Omental fat pad (tissue), 4 donors: ENCODE results near the gene MUC22. TPM values are rescaled to one million over a fixed set of nuclear protein-coding genes. Genes with fewer than 3 reads are reported as not detected.

Experiments
- ATAC-seq: fragments of 150-250 bp; one replicate; pipeline ENCODE4 v1.9.1; 2016; ENCODE audit warnings: mild to moderate bottlenecking, moderate library complexity; ENCODE audit not compliant: low FRiP score
- DNase-seq: peaks from one replicate; pipeline ENCODE4 v3.0.0-alpha.2; 2019; ENCODE audit warnings: low spot score
- CTCF ChIP-seq, 3 donors: fragments of 450-650 bp; IDR thresholded peaks; one replicate each; pipeline ENCODE4 v1.5.1; 2016 to 2017; ENCODE audit warnings: antibody characterized with exemption in 3 of 3, mild to moderate bottlenecking in 3 of 3, moderate library complexity in 2 of 3
- small RNA-seq: library from RNA; depleted of rRNA; stranded (forward); fragments of <200 nt; gene quantifications from one replicate; pipeline ENCODE3, GENCODE V24; 2016
- total RNA-seq, 4 donors: library from RNA; depleted of rRNA; stranded (reverse); fragments of >200 nt; gene quantifications; one replicate each; pipeline ENCODE4 v1.1.0, GENCODE V29; 2016

MUC22 gene
- total RNA-seq, 4 donors from 2014 or later, result not detected

GRCh38 chr6:31083742-31084354, 73.6 kb downstream of the MUC22 start:
- ATAC-seq (no peak), DNase-seq (no peak)
- no peak for TF ChIP-seq CTCF (IDR thresholded peaks at IDR 0.05)

Small RNA genes within 50 kb of the gene (small RNA-seq; reads per million reads assigned to genes)
- gene RNU6-1133P, result not detected

Other genes with a start within 250 kb of the MUC22 start
- 10 to 100 TPM in 3 of 4 donors, 1 to 10 TPM in 1; 9.9 to 77.3 (median 48.7) TPM for gene DDR1, start 126.0 kb upstream of the MUC22 start, total RNA-seq
- gene GTF2H4, start 102.3 kb upstream of the MUC22 start, total RNA-seq, result 10 to 100 TPM; 10.3 to 22.2 (median 14.7) TPM
- 10 to 100 TPM; 14.0 to 18.8 (median 16.6) TPM for gene VARS2, start 96.2 kb upstream of the MUC22 start, total RNA-seq
- gene SFTA2, start 78.3 kb upstream of the MUC22 start, total RNA-seq, result not detected
- under 1 TPM in 1 of 4 donors, not detected in 3; 0.19 TPM for gene MUCL3, start 69.5 kb upstream of the MUC22 start, total RNA-seq
- not detected for gene MUC21, start 26.8 kb upstream of the MUC22 start, total RNA-seq
- not detected for gene C6orf15, start 102.1 kb downstream of the MUC22 start, total RNA-seq
- gene PSORS1C1, start 104.3 kb downstream of the MUC22 start, total RNA-seq, result 1 to 10 TPM in 3 of 4 donors, under 1 TPM in 1; 0.60 to 1.3 (median 1.3) TPM
- gene CDSN, start 110.0 kb downstream of the MUC22 start, total RNA-seq, result not detected
- gene PSORS1C2, start 128.6 kb downstream of the MUC22 start, total RNA-seq, result not detected
- 10 to 100 TPM in 1 of 4 donors, 1 to 10 TPM in 3; 4.6 to 21.1 (median 5.0) TPM for gene CCHCR1, start 147.3 kb downstream of the MUC22 start, total RNA-seq
- gene TCF19, start 148.1 kb downstream of the MUC22 start, total RNA-seq, result 10 to 100 TPM in 1 of 4 donors, 1 to 10 TPM in 3; 1.9 to 19.5 (median 2.7) TPM
- gene POU5F1, start 160.2 kb downstream of the MUC22 start, total RNA-seq, result 1 to 10 TPM in 2 of 4 donors, under 1 TPM in 1, not detected in 1; 0.37 to 2.4 (median 1.3) TPM